Skeletal muscle tissue (tissue), 4 donors: ENCODE measurements around the gene TMEM116. TPM values are rescaled to one million over a fixed set of nuclear protein-coding genes. Genes with fewer than 3 reads are reported as not detected.
A peak's percentile ranks its signal among the peaks of the same experiment; 100 is the strongest.

Source experiments
- H3K27ac ChIP-seq: one replicate; pipeline ENCODE4 v1.7.0; 2013; ENCODE audit warnings: mild to moderate bottlenecking, low read depth, low read length, inconsistent platforms
- H3K27me3 ChIP-seq, 3 donors: one replicate each; pipeline ENCODE4 v1.7.0; 2013; ENCODE audit warnings: low read length in 3 of 3; ENCODE audit not compliant: control insufficient read depth in 3 of 3, insufficient read depth in 3 of 3
- H3K36me3 ChIP-seq, 3 donors: one replicate each; pipeline ENCODE4 v1.7.0; 2013; ENCODE audit warnings: low read length in 3 of 3; ENCODE audit not compliant: control insufficient read depth in 3 of 3, insufficient read depth in 3 of 3
- H3K4me1 ChIP-seq, 3 donors: one replicate each; pipeline ENCODE4 v1.7.0; 2013; ENCODE audit warnings: low read length in 3 of 3, mild to moderate bottlenecking in 3 of 3; ENCODE audit not compliant: control insufficient read depth in 3 of 3, insufficient read depth in 3 of 3
- H3K4me3 ChIP-seq, 3 donors: one replicate each; pipeline ENCODE4 v1.7.0; 2013; ENCODE audit warnings: low read length in 3 of 3
- H3K9ac ChIP-seq, 3 donors: one replicate each; pipeline ENCODE4 v1.7.0; 2013; ENCODE audit warnings: low read length in 3 of 3, mild to moderate bottlenecking in 3 of 3, moderate library complexity in 2 of 3, low read depth in 1 of 3
- H3K9me3 ChIP-seq, 3 donors: one replicate each; pipeline ENCODE4 v1.7.0; 2013; ENCODE audit warnings: low read length in 3 of 3; ENCODE audit not compliant: control insufficient read depth in 3 of 3
- total RNA-seq: library from RNA; depleted of rRNA; stranded (reverse); fragments of >200 nt; gene quantifications from one replicate; pipeline ENCODE4 v1.2.3, GENCODE V29; 2014
- donor health status: Osteomylitis.

TMEM116 gene
- total RNA-seq, 1 donor from 2014 or later = 37.6 TPM

- H3K27ac ChIP-seq = no peak overlapping the region
Observed at GRCh38 chr12:112023759-112024396, 10.9 kb upstream of the TMEM116 start.

GRCh38 chr12:112022241-112023016 lies 9.5 kb upstream of the TMEM116 start:
- Histone ChIP-seq H3K36me3 (peaks cover 14 to 50% (median 46%) of the 10 kb centered on the region in 3 donors), H3K9ac (no peak overlapping the region), H3K27ac (no peak overlapping the region), H3K4me1 (peaks cover 0 to 6% (median 5%) of the 10 kb centered on the region in 3 donors), H3K27me3 (no peaks in the 10 kb centered on the region), H3K9me3 (no peaks in the 10 kb centered on the region), H3K4me3 (no peak overlapping the region)

More at GRCh38 chr12:112023759-112024396, 10.9 kb upstream of the TMEM116 start:
- H3K9ac ChIP-seq = no peak overlapping the region
- H3K4me3 ChIP-seq = no peak overlapping the region
- H3K4me1 ChIP-seq = peaks cover 0 to 3% (median 2%) of the 10 kb centered on the region in 3 donors
- H3K36me3 ChIP-seq = peaks cover 17 to 50% (median 49%) of the 10 kb centered on the region in 3 donors
- no peaks in the 10 kb centered on the region for H3K9me3 ChIP-seq
- H3K27me3 ChIP-seq = no peaks in the 10 kb centered on the region

DNA sequence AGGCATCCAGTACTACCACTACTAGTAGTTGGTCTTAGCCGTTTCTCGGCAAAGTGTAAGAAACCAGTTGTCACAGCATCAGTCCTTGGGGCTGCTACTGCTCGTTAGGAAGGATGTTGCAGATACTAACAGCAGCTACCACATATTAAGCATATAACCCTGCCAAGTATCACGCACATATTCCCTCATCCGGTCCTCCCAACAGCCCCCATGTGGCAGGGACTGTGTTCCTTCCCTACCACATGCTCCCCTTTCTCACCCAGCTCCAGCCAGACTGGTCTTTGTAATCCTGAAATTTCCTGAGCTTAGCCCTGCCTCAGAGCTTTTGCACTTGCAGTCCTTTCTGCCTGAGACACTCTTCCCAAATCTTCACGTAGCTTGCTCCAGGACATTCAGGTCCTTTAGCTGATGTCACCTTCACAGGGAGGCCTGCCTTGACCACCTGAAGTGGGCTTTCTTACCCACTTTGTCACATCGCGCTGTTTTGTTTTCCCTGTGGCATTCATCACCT lies 8.0 kb upstream of the TMEM116 start:
- Histone ChIP-seq H3K4me3 (no peak overlapping the region), H3K9ac (no peak overlapping the region), H3K4me1 (peaks cover 0 to 6% (median 5%) of the 10 kb centered on the region in 3 donors), H3K27me3 (no peaks in the 10 kb centered on the region), H3K9me3 (no peaks in the 10 kb centered on the region), H3K27ac (no peak overlapping the region), H3K36me3 (peaks cover 14 to 54% (median 48%) of the 10 kb centered on the region in 3 donors)

GRCh38 chr12:112018571-112019237 lies 5.7 kb upstream of the TMEM116 start:
- H3K27me3 ChIP-seq = no peaks in the 10 kb centered on the region
- no peak overlapping the region for H3K4me3 ChIP-seq
- no peak overlapping the region for H3K27ac ChIP-seq
- H3K9ac ChIP-seq = no peak overlapping the region
- H3K9me3 ChIP-seq = no peaks in the 10 kb centered on the region
- H3K4me1 ChIP-seq = peaks cover 9 to 16% (median 15%) of the 10 kb centered on the region in 3 donors
- peaks cover 14 to 42% (median 40%) of the 10 kb centered on the region in 3 donors for H3K36me3 ChIP-seq

DNA sequence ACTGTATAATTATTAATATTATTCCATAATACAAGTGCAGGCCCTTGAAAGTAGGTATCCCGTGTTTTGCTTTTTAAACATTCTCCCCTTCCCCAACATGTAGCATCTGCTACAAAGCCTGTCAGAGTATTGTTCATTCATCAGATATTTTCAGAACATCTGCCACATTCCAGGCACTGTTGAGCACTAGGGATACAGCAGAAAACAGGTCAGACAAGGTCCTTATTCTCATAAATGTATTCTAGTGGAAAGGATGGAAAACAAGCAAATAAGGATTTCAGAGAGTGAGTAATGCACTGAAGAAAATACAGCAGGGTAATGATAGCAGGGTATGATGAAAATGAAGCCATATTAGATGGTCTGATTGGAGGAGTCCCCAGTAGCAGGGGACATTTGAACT lies 4.1 kb upstream of the TMEM116 start:
- Histone ChIP-seq H3K4me1 (peaks cover 14 to 30% (median 24%) of the 10 kb centered on the region in 3 donors), H3K36me3 (peaks cover 11 to 29% (median 27%) of the 10 kb centered on the region in 3 donors), H3K4me3 (no peak overlapping the region), H3K9ac (no peak overlapping the region), H3K27ac (no peak overlapping the region), H3K9me3 (no peaks in the 10 kb centered on the region), H3K27me3 (no peaks in the 10 kb centered on the region)

GRCh38 chr12:112015938-112016337 lies 3.0 kb upstream of the TMEM116 start:
- peaks cover 23 to 41% (median 30%) of the 10 kb centered on the region in 3 donors for H3K4me1 ChIP-seq
- H3K4me3 ChIP-seq = no peak overlapping the region
- H3K36me3 ChIP-seq = peaks cover 7 to 23% (median 22%) of the 10 kb centered on the region in 3 donors
- H3K9me3 ChIP-seq = no peaks in the 10 kb centered on the region
- H3K9ac ChIP-seq = no peak overlapping the region
- H3K27ac ChIP-seq = no peak overlapping the region
- H3K27me3 ChIP-seq = no peaks in the 10 kb centered on the region

DNA sequence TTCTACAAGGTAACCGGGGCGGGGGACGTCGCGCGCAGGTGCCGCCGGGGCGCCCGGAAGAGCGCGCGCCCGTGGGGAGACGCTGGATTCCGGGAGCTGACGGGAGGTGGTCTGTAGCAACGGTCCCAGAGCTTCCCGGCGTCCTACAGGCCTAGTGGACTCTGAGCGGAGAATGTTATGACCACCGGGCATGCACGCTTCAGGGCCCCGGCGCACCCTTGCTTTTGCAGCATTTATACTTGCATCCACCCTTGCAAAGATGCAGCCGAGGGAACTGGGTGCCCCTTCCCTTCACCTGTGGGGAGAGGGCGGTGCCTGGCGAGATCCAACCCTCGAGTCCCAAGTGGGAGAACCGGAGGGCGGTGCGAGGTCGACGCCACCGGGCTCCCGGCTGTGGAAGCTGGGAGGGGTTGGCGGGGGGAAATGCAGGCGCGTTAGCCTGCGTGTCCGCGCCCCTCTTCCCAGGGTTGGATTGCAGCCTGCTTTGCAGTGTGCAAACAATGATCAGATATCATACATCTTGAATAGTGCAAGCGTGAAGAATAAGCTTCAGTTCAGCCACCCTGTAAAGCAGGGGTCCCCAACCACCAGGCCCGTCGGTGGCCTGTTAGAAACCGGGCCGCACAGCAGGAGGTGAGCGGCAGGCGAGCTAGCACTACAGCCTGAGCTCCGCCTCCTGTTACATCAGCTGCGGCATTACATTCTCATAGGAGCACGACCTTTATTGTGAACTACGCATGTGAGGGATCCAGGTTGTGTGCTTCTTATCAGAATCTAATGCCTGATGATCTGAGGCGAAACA lies 837 bp upstream of the TMEM116 start:
- Histone ChIP-seq H3K9me3 (no peaks in the 10 kb centered on the region), H3K4me1 (peaks cover 24 to 45% (median 27%) of the 10 kb centered on the region in 3 donors), H3K27ac (peak overlapping the region; percentile 97), H3K27me3 (no peaks in the 10 kb centered on the region), H3K4me3 (peak overlapping the region; percentile 87 to 98 (median 97)), H3K9ac (peak overlapping the region; percentile 86 to 97 (median 88)), H3K36me3 (peaks cover 0 to 9% (median 6%) of the 10 kb centered on the region in 3 donors)

GRCh38 chr12:112011685-112012084 lies 1.3 kb downstream of the TMEM116 start:
- peak overlapping the region; percentile 98 to 99 (median 99) for H3K4me3 ChIP-seq
- H3K27ac ChIP-seq = peak overlapping the region; percentile 97
- no peaks in the 10 kb centered on the region for H3K9me3 ChIP-seq
- H3K36me3 ChIP-seq = peaks cover 0 to 5% (median 4%) of the 10 kb centered on the region in 3 donors
- H3K4me1 ChIP-seq = peaks cover 24 to 42% (median 27%) of the 10 kb centered on the region in 3 donors
- H3K9ac ChIP-seq = peak overlapping the region; percentile 63 to 100 (median 100)
- no peaks in the 10 kb centered on the region for H3K27me3 ChIP-seq
